Adrenal gland (tissue), 12 donors: ENCODE data around the gene SLC25A44. TPM values are rescaled to one million over a fixed set of nuclear protein-coding genes. Genes with fewer than 3 reads are reported as not detected.

Source experiments
- DNase-seq, 7 donors: peaks; one replicate each; pipeline ENCODE4 v3.0.0-alpha.2; 2019 to 2020
- H3K27ac ChIP-seq, 5 donors: fragments of 200-600 bp; sonication (generic) in 4 of 5; 1 replicate in 3 of 5; 2 replicates in 2 of 5; pipeline versions ENCODE4 v1.5.1 to v1.8.0; 2016 to 2020; ENCODE audit warnings: mild to moderate bottlenecking in 1 of 5
- H3K27me3 ChIP-seq: fragments of 200-600 bp; 2 replicates; pipeline ENCODE4 v1.8.0; 2021
- H3K36me3 ChIP-seq, 2 donors: fragments of 200-600 bp; replicated peaks in 1 of 2; 1 replicate in 1 of 2; 2 replicates in 1 of 2; pipeline versions ENCODE4 v1.5.1 to v1.8.0; 2018 to 2022
- H3K4me1 ChIP-seq, 2 donors: fragments of 200-600 bp; replicated peaks in 1 of 2; 1 replicate in 1 of 2; 2 replicates in 1 of 2; pipeline versions ENCODE4 v1.5.1 to v1.8.0; 2018 to 2021
- H3K4me3 ChIP-seq, 4 donors: fragments of 200-600 bp; sonication (generic) in 3 of 4; one replicate each; pipeline ENCODE4 v1.5.1; 2016 to 2018
- H3K9me3 ChIP-seq, 3 donors: fragments of 200-600 bp; sonication (generic) in 1 of 3; replicated peaks in 1 of 3; 1 replicate in 2 of 3; 2 replicates in 1 of 3; pipeline versions ENCODE4 v1.5.1 to v1.8.0; 2016 to 2021
- CTCF ChIP-seq, 6 experiments: fragments of 450-650 bp in 4 of 6; fragments of 200-600 bp in 2 of 6; sonication (generic) in 1 of 6; IDR thresholded peaks; 1 replicate in 5 of 6; 2 replicates in 1 of 6; pipeline versions ENCODE4 v1.5.1 to v1.8.0; 2016 to 2021; ENCODE audit warnings: antibody characterized with exemption in 6 of 6, mild to moderate bottlenecking in 2 of 6, moderate library complexity in 1 of 6
- POLR2A ChIP-seq, 2 donors: fragments of 450-650 bp; IDR thresholded peaks; one replicate each; pipeline ENCODE4 v1.6.1; 2017; ENCODE audit warnings: antibody characterized with exemption in 2 of 2, mild to moderate bottlenecking in 2 of 2, moderate library complexity in 1 of 2
- WGBS, 4 donors: extraction: QIAGEN DNeasy Blood & Tissue Kit in 2 of 4; methylation state at CpG; one replicate each; pipeline versions ENCODE4 v1.1.5 to v1.1.7; 2013 to 2017; 5-methylcytosine and 5-hydroxymethylcytosine counted together
- intact Hi-C, 2 donors: fragments of 100-400 bp; cut with DNase I; formaldehyde crosslinking; loops; one replicate each; pipeline versions ENCODE4 v1.14.1 to v1.15.0; 2022 to 2023
- polyA plus RNA-seq, 3 donors: library from polyadenylated mRNA; stranded (reverse); fragments of 200-250 nt in 2 of 3; fragments of 350-450 nt in 1 of 3; fragmentation: Illumina TruSeq in 1 of 3; extraction: RNeasy Lipid Tissue Mini Kit (QIAGEN cat#74804) in 1 of 3; gene quantifications; one replicate each; pipeline ENCODE4 v1.2.3, GENCODE V29; 2013 to 2014
- total RNA-seq, 9 donors: library from RNA; depleted of rRNA in 4 of 9; stranded (reverse); fragments of >200 nt in 4 of 9; fragments of 120-200 nt in 1 of 9; fragmentation: NEBNext Ultra II Directional in 1 of 9; extraction: Animal tissue kit (Norgen Biotek cat#: 25700) in 1 of 9; gene quantifications; one replicate each; pipeline versions ENCODE4 v1.1.0 to v1.2.4, GENCODE V29; 2013 to 2023
- donor health status: healthy with polysubstance abuse.
- donor health status: Bipolar disorder and iron deficiency.
- donor health status: DM: yes; HTN: yes; CAD: no.
- donor health status: DM: no; HTN: no; CAD: no.
- donor health status: DM: no; HTN: no; CAD: no.
- donor health status: DM: yes; HTN: yes; CAD: no.

The SLC25A44 gene
- total and polyA plus RNA-seq, 12 donors: 7.0 to 33.7 (median 16.2) TPM

- no peaks in the 10 kb centered on the region for H3K4me1 ChIP-seq
- 65 to 81% (median 74%) methylated on average over 6 to 7 of the region's 7 CpGs for WGBS, 4 donors
- TF ChIP-seq CTCF (IDR thresholded peaks at IDR 0.05): no peak
- TF ChIP-seq POLR2A (IDR thresholded peaks at IDR 0.05): no peak
- H3K27me3 ChIP-seq: no peaks in the 10 kb centered on the region
- peak in 1 of 7 donors; percentile 38 for DNase-seq
- H3K36me3 ChIP-seq: peaks cover 0 to 30% of the 10 kb centered on the region in 2 donors
- intact Hi-C loops: loop anchor here (5.0 kb wide), 2 partner anchors 81 to 136 kb away; no protein-coding TSS in a partner anchor
- no peak overlapping the region for H3K4me3 ChIP-seq
- no peaks in the 10 kb centered on the region for H3K9me3 ChIP-seq
- H3K27ac ChIP-seq: peak overlapping the region in 1 of 5 donors; percentile 38
Observed at GRCh38 chr1:156228501-156228900, 34.6 kb downstream of the SLC25A44 start.

- 86 to 94% (median 91%) methylated on average over 11 of the region's 11 CpGs for WGBS, 4 donors
- H3K36me3 ChIP-seq: peaks cover 0 to 33% of the 10 kb centered on the region in 2 donors
- H3K27ac ChIP-seq: no peak overlapping the region
- no peak for DNase-seq
- H3K9me3 ChIP-seq: no peaks in the 10 kb centered on the region
- H3K4me3 ChIP-seq: no peak overlapping the region
- no peak for TF ChIP-seq POLR2A (IDR thresholded peaks at IDR 0.05)
- no peak for TF ChIP-seq CTCF (IDR thresholded peaks at IDR 0.05)
- H3K27me3 ChIP-seq: no peaks in the 10 kb centered on the region
- no peaks in the 10 kb centered on the region for H3K4me1 ChIP-seq
- intact Hi-C loops: loop anchor here (5.0 kb wide), 2 partner anchors 83 to 138 kb away; no protein-coding TSS in a partner anchor
Observed at GRCh38 chr1:156229809-156230472, 36.0 kb downstream of the SLC25A44 start.

DNA sequence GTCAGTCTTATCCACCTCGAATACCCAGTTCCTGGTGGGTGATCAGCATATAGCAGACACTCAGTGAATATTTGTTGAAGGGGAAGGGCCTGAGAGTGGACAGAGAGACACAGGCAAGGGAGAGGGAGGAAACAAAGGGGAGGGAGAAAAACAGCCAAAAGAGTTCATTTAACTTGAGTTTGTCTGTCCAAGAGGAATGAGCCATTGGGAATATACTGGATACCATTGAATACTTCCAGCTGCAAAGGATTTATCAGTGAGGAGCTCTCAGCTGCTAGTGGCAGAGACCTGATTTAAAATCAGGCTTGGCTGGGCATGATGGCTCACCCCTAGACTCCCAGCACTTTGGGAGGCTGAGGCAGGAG lies 36.6 kb downstream of the SLC25A44 start:
- DNase-seq: no peak
- peaks cover 0 to 35% of the 10 kb centered on the region in 2 donors for H3K36me3 ChIP-seq
- no peaks in the 10 kb centered on the region for H3K9me3 ChIP-seq
- TF ChIP-seq POLR2A (IDR thresholded peaks at IDR 0.05): no peak
- no peak for TF ChIP-seq CTCF (IDR thresholded peaks at IDR 0.05)
- H3K27ac ChIP-seq: no peak overlapping the region
- H3K27me3 ChIP-seq: no peaks in the 10 kb centered on the region
- 88 to 100% (median 93%) methylated on average over 1 of the region's 1 CpG for WGBS, 4 donors
- no peak overlapping the region for H3K4me3 ChIP-seq
- intact Hi-C loops: no loop called here
- H3K4me1 ChIP-seq: no peaks in the 10 kb centered on the region

DNA sequence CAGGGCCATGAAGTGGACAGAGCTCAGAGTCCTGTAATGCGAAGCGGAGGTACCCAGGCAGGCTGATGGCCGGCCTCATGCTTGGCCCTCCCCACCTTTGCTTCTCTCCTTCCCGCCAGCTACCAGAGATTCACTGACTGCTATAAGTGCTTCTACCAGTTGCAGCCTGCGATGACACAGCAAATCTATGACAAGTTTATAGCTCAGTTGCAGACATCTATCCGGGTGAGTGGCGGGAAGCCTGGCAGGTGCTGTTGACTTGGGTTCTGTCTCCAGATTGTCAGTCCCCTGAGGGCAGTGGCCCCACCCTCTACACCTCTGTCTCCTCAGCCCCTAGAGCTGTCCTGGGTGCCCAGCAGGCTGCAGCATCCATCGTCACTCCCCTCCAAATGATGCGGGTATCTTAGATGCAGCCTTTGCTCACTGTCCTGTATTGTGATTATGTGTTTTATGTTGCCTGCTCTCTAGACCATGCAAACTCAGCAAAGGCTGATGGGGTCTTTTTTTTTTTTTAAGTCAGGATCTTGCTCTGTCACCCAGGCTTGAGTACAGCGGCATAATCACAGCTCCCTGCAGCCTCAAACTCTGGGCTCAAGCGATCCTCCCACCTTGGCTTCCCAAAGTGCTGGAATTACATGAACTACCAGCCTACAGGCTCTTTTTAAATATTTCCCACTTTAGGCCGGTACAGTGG lies 38.4 kb downstream of the SLC25A44 start:
- Histone ChIP-seq H3K4me1 (no peaks in the 10 kb centered on the region), H3K36me3 (peaks cover 0 to 40% of the 10 kb centered on the region in 2 donors), H3K27ac (no peak overlapping the region), H3K27me3 (no peaks in the 10 kb centered on the region), H3K9me3 (no peaks in the 10 kb centered on the region), H3K4me3 (no peak overlapping the region)
- 88 to 95% (median 92%) methylated on average over 10 to 12 of the region's 12 CpGs for WGBS, 4 donors
- no peak for DNase-seq
- no peak for TF ChIP-seq CTCF (IDR thresholded peaks at IDR 0.05)
- intact Hi-C loops: no loop called here
